Stimulated activated CD4-positive, alpha-beta T cell treated with anti-CD3 and anti-CD28 coated beads, Interleukin-1b, Interleukin-23, amount 100 ng/mL, for 4 hours (primary cell): ENCODE measurements around the gene MPP7.

Source experiments
- DNase-seq, 2 donors: peaks; one replicate each; pipeline ENCODE4 v3.0.0-alpha.2; 2020; ENCODE audit warnings: low read depth in 2 of 2

Gene MPP7

GRCh38 chr10:28269842-28270456, 32.9 kb downstream of the MPP7 start:
- DNase-seq, result no peak

GRCh38 chr10:28266449-28267224, 36.2 kb downstream of the MPP7 start:
- no peak for DNase-seq

GRCh38 chr10:28263136-28263857, 39.6 kb downstream of the MPP7 start:
- DNase-seq, result no peak

- no peak for DNase-seq
These were observed 46.1 kb downstream of the MPP7 start for GRCh38 chr10:28256776-28257175.

GRCh38 chr10:28254290-28254985, 48.4 kb downstream of the MPP7 start:
- no peak for DNase-seq

- no peak for DNase-seq
These were observed 49.6 kb downstream of the MPP7 start for GRCh38 chr10:28253169-28253785.
